Measurements from ENCODE around the gene CDK1.

DNA sequence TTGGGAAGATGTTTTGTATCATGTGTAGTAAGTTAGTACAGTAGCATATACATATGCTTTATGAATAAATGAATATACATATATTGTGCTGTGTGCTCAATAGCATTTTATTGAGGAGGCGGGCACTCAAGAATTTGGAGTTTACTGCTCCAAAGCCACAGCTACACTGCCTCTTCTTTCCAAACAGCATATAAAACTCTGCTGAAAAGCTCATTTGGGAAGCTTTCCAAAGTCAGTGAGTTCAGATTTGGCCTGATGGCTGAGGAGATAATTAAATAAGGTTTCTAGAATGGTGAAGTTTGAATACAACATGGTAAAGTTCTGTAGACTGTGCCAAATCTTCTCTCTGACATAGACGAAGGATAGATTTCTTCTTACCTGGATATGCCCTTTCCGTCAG is 29.8 kb downstream of the CDK1 start:
- TF ChIP-seq, protein P1, sequence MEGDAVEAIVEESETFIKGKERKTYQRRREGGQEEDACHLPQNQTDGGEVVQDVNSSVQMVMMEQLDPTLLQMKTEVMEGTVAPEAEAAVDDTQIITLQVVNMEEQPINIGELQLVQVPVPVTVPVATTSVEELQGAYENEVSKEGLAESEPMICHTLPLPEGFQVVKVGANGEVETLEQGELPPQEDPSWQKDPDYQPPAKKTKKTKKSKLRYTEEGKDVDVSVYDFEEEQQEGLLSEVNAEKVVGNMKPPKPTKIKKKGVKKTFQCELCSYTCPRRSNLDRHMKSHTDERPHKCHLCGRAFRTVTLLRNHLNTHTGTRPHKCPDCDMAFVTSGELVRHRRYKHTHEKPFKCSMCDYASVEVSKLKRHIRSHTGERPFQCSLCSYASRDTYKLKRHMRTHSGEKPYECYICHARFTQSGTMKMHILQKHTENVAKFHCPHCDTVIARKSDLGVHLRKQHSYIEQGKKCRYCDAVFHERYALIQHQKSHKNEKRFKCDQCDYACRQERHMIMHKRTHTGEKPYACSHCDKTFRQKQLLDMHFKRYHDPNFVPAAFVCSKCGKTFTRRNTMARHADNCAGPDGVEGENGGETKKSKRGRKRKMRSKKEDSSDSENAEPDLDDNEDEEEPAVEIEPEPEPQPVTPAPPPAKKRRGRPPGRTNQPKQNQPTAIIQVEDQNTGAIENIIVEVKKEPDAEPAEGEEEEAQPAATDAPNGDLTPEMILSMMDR (conservative IDR thresholded peaks at IDR 0.05), result no peak
- TF ChIP-seq ZFX (IDR thresholded peaks at IDR 0.05), result no peak

Data from C4-2B (cell line).